GM21529 (cell line): Measurements from ENCODE around the gene KLF18.
"Not testable (repeated sequence)": the region's sequence is repeated elsewhere in the genome, so short reads cannot be mapped to it uniquely, and the experiment has no call there.

ENCODE experiments used
- ATAC-seq: cut with Tn5 transposase; IDR thresholded peaks from one replicate; pipeline ENCODE4 v1.9.1; 2021; ENCODE audit not compliant: unreplicated experiment

Gene KLF18

DNA sequence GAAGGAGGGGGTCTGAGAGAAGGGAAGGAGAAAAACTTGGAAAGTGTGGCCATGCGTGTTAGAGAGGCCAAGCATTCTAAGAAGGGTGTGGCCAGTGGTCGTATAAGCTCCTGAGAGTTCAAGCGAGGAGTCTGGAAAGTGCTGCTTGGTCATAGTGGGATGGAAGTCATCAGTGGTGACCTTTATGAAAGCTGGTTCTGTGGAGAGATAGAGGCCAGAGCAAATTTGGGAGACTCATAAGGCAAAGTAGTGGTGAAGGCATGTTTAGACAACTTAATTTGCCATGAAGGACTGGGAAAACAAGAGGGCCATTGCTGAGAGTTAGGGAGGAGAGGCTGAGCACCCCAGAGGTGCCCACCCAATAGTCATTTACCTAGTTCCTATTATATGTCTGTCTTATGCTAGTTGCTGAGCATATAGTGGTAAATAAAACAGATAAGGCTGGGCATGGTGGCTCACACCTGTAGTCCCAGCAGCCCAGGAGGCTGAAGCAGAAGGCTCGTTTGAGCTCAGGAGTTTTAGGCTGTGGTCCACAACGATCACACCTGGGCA lies 21.0 kb downstream of the KLF18 start:
- ATAC-seq: no peak

DNA sequence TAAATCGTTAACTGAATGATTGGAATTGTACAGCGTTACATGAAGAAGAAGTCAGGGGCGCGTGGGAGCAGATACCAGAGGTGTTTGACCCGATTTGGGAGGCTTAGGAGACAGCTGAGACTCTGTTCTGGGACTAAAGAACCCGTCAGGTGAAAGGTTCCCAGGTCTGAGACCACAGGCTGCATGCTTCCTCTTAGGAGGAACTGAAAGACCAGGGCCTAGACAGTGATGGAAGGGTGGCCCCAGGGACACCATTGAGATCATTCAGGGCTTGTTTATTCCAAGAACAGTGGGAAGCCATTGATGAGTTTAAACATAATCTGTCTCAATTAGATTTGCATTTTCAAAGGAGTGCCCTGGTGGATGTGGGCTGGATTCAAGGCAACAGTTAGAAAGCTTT lies 21.9 kb downstream of the KLF18 start:
- ATAC-seq: no peak

DNA sequence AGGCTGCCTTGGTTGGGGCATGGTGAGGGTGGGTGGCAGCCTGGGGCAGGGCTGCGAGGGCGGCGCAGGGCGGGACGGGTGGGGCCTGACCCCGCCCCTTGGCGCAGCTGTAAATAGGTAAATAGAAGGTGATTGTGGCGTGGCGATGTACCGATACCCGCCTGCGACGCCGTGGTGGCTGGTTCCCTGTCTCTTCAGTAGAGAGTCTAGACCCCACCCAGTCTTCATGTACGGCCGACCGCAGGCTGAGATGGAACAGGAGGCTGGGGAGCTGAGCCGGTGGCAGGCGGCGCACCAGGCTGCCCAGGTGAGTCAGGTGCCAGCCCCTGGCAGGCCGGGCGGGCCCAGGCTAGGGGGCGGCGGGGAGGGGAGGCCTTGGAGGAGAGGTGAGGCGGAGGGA lies 22.7 kb downstream of the KLF18 start, which contains the start of gene KLF17:
Gene KLF17 (plus strand): TSS at position 140 of the 400 bp plus-strand sequence. CDS start 87 bp downstream, at position 227.
- ATAC-seq: no peak

DNA sequence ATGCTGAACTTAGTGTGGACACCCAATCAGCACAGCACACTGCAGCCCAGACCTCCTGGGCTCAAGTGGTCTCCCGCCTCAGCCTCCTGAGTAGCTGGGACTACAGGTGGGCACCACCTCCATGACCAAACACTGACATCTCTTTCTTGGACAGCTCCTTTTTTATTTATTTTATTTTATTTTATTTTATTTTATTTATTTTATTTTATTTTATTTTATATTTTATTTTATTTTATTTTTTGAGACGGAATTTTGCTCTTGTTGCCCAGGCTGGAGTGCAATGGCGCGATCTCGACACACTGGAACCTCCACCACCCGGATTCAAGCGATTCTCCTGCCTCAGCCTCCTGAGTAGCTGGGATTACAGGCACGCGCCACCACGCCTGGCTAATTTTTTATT lies 24.2 kb downstream of the KLF18 start:
- ATAC-seq: not testable (repeated sequence)

DNA sequence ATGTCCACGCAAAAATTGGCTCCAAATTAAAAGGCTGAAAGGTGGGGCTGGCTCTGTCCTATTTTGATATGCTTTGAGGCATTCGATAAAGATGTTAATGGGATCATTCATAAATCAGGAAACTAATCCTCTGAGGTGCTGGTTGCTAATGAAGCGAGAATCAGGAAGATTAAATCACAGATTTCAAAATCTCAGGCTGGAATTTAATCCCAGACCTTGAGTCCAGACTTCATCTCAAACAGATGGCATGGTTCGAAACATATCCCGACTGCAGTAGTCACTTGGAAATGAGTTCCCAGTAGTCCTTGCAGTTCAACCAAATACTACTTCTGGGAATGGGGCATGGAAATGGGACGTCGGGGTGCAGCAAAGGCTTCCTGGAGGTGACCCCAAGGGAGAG lies 27.3 kb downstream of the KLF18 start:
- ATAC-seq: no peak

DNA sequence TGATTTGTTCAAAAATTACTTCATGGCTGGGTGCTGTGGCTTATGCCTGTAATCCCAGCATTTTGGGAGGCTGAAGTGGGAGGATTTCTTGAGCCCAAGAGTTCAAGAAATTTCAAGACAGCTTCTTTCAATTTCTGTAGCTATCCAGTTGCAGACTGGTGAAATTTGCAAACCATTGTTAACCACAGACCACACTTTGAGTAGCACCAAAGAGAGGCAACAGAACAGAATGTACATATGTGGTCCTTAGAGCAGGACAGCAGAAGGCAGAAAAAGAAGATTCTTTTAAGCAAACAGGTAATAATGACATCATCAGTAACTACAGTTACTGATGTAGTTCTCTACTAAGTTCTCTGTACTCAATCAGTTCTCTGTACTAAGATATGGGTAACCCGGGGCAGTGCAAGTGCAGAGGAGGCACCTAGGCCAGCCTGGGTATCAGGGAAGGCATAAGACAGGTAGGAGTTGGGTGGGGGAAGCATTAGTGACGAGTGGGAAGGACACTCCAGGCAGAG lies 28.3 kb downstream of the KLF18 start:
- ATAC-seq: no peak

DNA sequence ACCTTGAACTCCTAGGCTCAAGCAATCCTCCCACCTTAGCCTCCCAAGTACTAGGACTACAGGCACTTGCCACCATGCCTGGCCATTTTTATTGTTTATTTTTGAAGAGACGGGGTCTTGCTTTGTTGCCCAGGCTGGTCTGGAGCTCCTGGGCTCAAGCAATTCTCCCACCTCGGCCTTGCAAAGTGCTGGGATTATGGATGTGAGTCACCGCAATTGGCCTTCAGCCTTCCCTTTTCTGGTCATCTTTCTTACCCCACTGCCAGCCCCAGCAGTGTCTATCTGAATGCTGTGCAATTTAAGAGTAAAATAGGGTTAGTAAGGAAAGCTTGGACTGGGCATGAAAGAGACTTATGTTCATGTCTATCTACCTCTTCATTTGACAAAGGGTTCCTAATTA lies 28.9 kb downstream of the KLF18 start:
- no peak for ATAC-seq

DNA sequence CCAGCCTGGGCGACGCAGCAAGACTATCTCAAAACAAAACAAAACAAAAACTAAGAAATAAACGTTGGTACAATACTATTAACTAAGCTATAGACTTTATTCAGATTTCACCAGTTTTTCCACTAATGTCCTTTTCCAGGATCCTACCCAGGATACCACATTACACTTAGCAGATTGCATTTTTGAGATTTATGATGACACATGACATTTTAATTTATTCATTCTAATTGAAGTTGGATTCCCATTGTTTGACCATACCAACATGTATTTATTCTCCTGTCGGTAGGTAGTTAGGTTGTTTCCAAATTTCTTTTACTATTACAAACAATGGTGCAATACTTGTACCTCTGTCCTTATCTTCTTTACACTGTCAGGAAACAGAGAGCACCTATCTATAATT lies 29.6 kb downstream of the KLF18 start:
- ATAC-seq: no peak

DNA sequence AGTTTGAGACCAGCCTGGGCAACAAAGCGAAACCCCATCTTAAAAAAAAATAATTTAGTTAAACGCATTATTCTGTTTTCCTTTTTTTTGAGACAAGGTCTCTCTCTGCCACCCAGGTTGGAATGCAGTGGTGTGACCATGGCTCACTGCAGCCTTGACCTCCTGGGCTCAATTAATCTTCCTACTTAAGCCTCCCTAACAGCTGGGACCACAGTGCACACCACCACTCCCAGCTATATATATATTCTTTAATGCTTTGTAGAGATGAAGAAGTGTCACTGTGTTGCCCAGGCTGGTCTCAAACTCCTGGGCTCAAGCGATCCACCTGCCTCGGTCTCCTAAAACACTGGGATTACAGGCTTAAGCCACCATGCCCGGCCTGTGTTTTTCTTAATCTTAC lies 30.5 kb downstream of the KLF18 start:
- ATAC-seq: no peak

DNA sequence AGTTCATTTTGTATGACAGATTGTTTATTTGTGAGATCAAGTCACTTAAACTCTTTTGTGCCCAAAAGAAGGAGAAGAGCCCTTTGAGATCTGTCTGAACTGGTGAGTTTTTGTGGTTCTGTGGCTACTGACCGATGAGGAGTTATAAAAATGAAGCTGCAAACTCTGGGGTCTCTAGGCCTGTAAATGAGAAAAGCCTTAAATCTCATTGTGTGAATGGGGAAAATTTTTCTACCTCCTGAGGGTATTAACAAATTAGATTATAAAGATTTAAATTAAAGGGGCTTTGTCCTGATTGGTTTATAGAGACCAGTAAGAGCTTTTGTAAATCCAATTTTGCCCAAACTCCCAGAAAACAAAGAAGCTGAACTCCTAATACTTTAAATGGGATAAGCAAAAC lies 32.5 kb downstream of the KLF18 start:
- ATAC-seq: no peak

DNA sequence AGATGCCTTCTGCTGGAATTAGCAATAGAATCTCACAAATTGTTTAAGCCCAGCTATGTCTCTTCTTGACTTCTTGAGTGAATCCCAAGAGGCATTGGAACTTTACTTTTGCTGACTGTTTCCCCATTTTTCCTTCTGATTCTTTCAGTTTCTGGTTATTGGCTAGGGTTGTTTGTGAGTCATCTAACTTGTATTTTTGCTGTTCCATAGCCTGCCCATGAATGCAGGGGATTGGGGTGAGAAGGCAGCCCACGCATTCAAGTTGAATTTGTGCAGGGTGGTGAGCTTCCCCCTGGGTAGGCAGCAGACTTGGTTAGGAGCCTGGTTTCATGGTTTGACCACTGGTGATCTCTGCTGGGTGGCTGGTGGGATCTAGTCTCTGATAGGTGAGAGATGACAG lies 33.2 kb downstream of the KLF18 start:
- ATAC-seq: no peak

DNA sequence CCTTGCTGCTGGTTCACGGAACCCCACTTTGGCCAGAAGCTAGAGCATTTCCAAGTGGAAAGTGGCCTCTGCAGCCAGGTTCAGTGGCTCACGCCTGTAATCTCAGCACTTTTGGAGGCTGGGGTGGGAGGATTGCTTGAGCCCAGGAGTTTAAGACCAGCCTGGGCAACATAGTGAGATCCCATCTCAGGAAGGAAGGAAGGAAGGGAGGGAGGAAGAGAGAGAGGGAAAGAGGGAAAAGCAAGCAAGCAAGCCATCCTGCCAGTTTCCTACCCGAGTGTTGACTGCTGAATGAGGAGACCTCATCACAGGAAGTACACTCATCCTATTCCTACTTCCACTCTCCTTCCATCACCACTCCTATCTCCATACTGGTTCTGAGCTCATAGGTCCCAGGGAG lies 35.6 kb downstream of the KLF18 start:
- no peak for ATAC-seq

DNA sequence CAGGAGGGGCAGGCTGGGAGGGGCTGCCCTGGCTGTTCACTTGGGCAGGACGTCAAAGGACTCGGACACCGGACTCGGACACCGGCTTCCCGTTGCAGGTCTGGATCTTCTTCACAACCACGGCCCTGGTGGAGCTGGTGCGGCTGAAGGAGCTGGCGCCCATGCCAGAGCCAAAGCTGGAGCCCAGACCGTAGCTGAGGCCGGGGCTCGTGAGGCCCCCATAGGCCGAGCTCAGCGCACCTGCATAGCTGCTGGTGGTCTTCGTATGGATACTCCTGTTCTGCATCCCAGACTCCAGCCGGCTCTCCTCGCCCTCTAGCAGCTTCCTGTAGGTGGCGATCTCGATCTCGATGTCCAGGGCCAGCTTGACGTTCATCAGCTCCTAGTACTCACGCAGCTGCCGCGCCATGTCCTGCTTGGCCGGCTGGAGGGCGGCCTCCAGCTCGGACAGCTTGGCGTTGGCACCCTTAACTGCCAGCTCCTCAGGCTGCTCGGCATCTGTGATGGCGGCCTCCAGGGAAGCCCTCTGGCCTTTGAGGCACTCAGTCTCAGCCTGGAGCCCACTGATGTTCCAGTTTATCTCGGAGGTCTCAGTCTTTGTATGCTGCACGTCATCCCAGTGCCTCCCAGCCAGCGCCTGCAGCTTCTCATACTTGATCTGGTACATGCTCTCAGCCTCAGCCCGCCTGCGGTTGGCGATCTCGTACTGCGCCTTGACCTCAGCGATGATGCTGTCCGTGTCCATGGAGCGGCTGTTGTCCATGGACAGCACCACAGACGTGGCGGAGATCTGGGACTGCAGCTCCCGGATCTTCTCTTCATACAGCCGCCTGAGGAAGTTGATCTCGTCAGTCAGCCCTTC lies 37.9 kb downstream of the KLF18 start:
- no peak for ATAC-seq

DNA sequence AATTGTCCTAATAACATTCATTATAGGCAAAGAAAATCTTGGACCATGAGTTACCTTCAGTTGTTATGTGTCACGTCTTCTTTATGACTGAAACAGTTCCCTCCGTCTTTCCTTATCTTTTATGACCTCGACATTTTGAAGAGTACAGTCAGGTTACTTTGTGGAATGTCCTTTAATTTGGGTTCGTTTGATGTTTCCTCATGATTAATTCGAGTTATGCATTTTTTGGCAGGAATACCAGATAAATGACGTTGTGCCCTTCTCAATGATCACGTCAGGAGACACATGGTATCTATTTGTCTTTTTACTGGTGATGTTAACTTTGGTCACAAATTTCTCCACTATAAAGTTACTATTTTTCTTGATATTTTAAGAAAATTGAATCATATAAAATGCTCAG lies 40.1 kb downstream of the KLF18 start:
- no peak for ATAC-seq

DNA sequence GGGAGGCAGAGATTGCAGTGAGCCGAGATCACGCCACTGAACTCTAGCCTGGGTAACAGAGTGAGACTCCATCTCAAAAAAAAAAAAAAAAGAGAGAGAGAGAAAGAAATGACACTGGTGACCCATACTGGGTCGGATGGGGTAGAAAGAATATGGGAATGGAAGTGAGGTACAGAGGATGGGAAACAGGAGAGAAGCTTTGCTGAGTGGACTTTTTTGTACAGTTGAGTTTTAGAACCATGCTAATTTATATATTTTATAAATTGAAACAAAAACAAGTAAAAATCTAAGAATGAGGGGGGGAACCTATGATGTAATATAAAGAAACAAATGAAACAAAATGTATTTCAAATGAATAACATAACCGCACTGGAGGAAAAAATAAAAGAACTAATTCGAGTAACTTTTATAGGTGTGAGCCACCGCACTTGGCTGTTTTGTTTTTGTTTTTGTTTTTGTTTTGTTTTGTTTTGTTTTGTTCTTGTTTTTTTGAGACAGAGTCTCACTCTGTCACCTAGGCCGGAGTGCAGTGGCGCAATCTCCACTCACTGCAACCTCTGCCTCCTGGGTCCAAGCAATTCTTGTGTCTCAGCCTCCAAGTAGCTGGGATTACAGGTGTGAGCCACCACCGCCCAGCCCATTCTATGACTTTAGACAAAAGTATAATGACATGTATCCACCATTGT lies 41.1 kb downstream of the KLF18 start:
- ATAC-seq: no peak

DNA sequence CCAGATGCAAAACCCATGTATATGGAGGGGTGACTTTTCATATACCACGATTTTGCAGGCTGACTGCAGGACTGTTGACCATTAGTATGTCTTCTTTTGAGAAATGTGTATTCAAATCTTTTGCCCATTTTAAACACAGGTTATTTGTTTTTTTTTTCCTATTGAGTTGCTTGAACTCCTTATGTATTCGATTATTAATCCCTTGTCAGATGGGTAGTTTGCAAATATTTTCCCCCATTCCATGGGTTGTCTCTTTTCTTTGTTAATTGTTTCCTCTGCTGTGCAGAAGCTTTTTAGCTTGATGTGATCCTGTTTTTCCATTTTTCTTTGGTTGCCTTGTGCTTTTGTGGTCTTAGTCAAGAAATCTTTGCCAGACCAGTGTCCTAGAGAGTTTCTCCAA lies 47.4 kb downstream of the KLF18 start:
- ATAC-seq: no peak

DNA sequence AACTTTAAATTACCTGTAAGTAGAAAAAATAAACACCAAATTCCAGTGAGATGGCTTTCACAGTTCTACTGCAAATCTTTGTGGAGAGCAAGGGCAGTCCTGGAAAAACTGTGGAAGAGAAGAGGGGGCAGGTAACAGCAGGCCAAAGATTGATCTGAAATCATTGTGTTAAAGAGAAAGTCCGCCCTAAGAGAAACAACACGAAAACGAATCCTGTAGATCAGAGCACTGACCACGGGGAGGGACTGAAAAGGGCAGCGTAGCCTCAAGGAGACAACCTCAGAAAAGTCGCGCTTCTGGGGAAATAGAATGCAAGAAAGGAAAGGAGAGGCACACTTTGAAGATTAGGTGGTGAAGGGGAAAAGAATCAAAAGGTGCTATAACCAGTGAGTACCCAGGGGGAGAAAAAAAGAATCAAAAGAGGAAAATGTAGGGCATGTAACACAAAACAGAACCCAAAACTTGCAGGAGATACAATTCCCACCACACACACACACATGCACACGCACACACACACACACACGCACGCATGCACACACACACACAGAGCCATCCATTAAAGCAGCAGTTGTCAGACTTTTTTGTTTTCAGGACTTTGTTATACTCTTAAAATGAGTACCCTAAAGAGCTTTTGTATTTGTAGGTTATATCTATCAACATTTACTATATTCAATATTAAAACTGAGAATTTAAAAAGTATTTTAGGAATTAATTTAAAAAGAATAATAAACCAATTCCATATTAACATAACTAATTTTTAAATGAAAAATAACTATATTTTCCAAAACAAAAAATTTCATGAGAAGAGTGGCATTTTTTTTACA lies 50.8 kb downstream of the KLF18 start:
- ATAC-seq: no peak

DNA sequence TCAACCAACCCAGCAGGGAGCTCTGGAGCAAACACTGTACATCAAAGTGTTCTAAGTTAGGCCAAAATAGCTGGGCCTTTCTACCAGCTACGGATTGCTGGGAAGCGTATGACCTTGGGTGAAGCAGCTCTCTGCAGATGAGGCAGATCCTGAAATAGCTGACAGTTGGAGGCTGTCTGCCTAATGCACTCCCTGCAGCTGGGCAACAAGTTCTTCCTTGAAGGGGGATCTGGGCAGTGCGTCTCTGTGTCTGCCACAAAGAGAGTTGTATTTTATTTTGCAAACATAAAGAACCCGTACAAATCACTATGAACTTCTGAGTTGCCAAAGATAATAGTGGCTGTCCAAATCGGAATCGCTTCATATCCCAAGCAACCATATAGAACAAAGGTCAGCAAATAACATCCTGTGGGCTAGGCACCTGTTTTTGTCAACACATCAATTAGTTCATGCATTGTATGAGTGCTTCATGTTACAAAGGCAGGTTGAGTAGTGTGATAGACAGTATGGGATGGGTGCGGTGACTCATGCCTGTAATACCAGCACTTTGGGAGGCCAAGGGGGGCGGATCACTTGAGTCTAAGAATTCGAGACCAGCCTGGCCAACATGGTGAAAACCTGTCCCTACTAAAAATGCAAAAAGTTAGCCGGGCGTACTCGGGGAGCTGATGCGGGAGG lies 51.9 kb downstream of the KLF18 start:
- no peak for ATAC-seq
